H1 (cell line): ENCODE data around the gene PTPRT. TPM values are rescaled to one million over a fixed set of nuclear protein-coding genes. Genes with fewer than 3 reads are reported as not detected.

Experiments
- CTCF ChIA-PET: fragments of 300-600 bp; sonication (Branson Sonifier 250); formaldehyde crosslinking; loops from one replicate; lab custom pipeline; 2021; ENCODE audit not compliant: partially characterized antibody; lab: Charles Lee
- POLR2A ChIA-PET: fragments of 300-600 bp; sonication (Branson Sonifier 250); formaldehyde crosslinking; loops from one replicate; lab custom pipeline; 2021; ENCODE audit warnings: inconsistent platforms; ENCODE audit not compliant: partially characterized antibody; lab: Charles Lee
- DNase-seq, 2 experiments: peaks; one replicate each; pipeline versions ENCODE4 v3.0.0 to v3.0.0-alpha.2; 2010 to 2022; ENCODE audit warnings: low spot score in 2 of 2, low read depth in 1 of 2, mixed read lengths in 1 of 2
- FAIRE-seq: peaks from 2 replicates; lab custom pipeline; 2011; peaks lifted over from hg19 to GRCh38; lab: Jason Lieb, UNC
- H2AFZ ChIP-seq: 2 replicates; pipeline ENCODE4 v1.8.1; 2012; ENCODE audit warnings: low read length, inconsistent platforms
- H2AK5ac ChIP-seq: 2 replicates; pipeline ENCODE4 v1.6.1; 2013; ENCODE audit warnings: low read depth, low read length
- H2BK120ac ChIP-seq: replicated peaks from 2 replicates; pipeline ENCODE3; 2013; ENCODE audit warnings: low read depth, low read length, inconsistent platforms
- H2BK12ac ChIP-seq: 2 replicates; pipeline ENCODE4 v1.6.1; 2013; ENCODE audit warnings: low read depth, low read length
- H2BK15ac ChIP-seq: 2 replicates; pipeline ENCODE4 v1.6.1; 2013; ENCODE audit warnings: low read length
- H2BK20ac ChIP-seq: 2 replicates; pipeline ENCODE4 v1.6.1; 2013; ENCODE audit warnings: low read length
- H2BK5ac ChIP-seq: 2 replicates; pipeline ENCODE4 v1.6.1; 2013; ENCODE audit warnings: low read depth, low read length
- H3K14ac ChIP-seq: 2 replicates; pipeline ENCODE4 v1.6.1; 2013; ENCODE audit warnings: inconsistent platforms; ENCODE audit not compliant: insufficient read length
- H3K18ac ChIP-seq: 2 replicates; pipeline ENCODE4 v1.6.1; 2013; ENCODE audit warnings: low read length; ENCODE audit errors: extremely low read depth
- H3K23ac ChIP-seq: 2 replicates; pipeline ENCODE4 v1.6.1; 2013; ENCODE audit warnings: inconsistent platforms; ENCODE audit not compliant: insufficient read length
- H3K23me2 ChIP-seq: 2 replicates; pipeline ENCODE4 v1.6.1; 2013; ENCODE audit warnings: low read depth, low read length
- H3K27ac ChIP-seq: 2 replicates; pipeline ENCODE4 v1.6.1; 2011; ENCODE audit warnings: low read depth, low read length, inconsistent platforms
- H3K27me3 ChIP-seq, 4 experiments: replicated peaks in 1 of 4; 1 replicate in 1 of 4; 2 replicates in 3 of 4; pipeline versions ENCODE4 v1.6.1 to v1.8.1; 2011 to 2013; ENCODE audit warnings: low read length in 3 of 4, mild to moderate bottlenecking in 3 of 4, inconsistent platforms in 2 of 4, mixed read lengths in 2 of 4, moderate library complexity in 1 of 4; ENCODE audit not compliant: control insufficient read depth in 3 of 4, insufficient read depth in 3 of 4; ENCODE audit errors: extremely low read depth in 1 of 4
- H3K36me3 ChIP-seq, 4 experiments: 2 replicates each; pipeline versions ENCODE4 v1.6.1 to v1.8.1; 2011 to 2013; ENCODE audit warnings: mild to moderate bottlenecking in 4 of 4, low read length in 3 of 4, moderate library complexity in 2 of 4, control low read depth in 1 of 4, inconsistent platforms in 1 of 4; ENCODE audit not compliant: insufficient read depth in 4 of 4, control insufficient read depth in 2 of 4
- H3K4ac ChIP-seq: replicated peaks from 2 replicates; pipeline ENCODE3; 2013; ENCODE audit warnings: low read length, low read depth, mixed read lengths, inconsistent platforms; ENCODE audit not compliant: insufficient read length
- H3K4me1 ChIP-seq, 4 experiments: replicated peaks in 1 of 4; 1 replicate in 1 of 4; 2 replicates in 3 of 4; pipeline versions ENCODE4 v1.6.1 to v1.8.1; 2011 to 2013; ENCODE audit warnings: low read length in 3 of 4, inconsistent platforms in 2 of 4, mixed read lengths in 1 of 4; ENCODE audit not compliant: insufficient read depth in 4 of 4, control insufficient read depth in 3 of 4
- H3K4me2 ChIP-seq, 2 experiments: 2 replicates each; pipeline versions ENCODE4 v1.6.1 to v1.8.1; 2011 to 2013; ENCODE audit warnings: low read depth in 2 of 2, low read length in 2 of 2, control low read depth in 1 of 2, inconsistent platforms in 1 of 2, mild to moderate bottlenecking in 1 of 2; ENCODE audit not compliant: insufficient read depth in 1 of 2
- H3K4me3 ChIP-seq, 4 experiments: fragments of 200-600, 300-600 bp in 1 of 4; sonication (generic), shearing (Covaris generic), sonication (Bioruptor Twin) in 1 of 4; 2 replicates each; pipeline versions ENCODE4 v1.5.1 to v1.8.1; 2011 to 2016; ENCODE audit warnings: low read length in 4 of 4, low read depth in 3 of 4, control low read depth in 2 of 4, inconsistent platforms in 2 of 4, mild to moderate bottlenecking in 2 of 4, mixed read lengths in 1 of 4, moderate library complexity in 1 of 4; ENCODE audit not compliant: insufficient read depth in 2 of 4; ENCODE audit errors: extremely low read depth in 1 of 4
- H3K56ac ChIP-seq: replicated peaks from 2 replicates; pipeline ENCODE3; 2013; ENCODE audit warnings: low read depth, mild to moderate bottlenecking, mixed read lengths, low read length, inconsistent platforms; ENCODE audit not compliant: insufficient read length
- H3K79me1 ChIP-seq: 2 replicates; pipeline ENCODE4 v1.6.1; 2013; ENCODE audit warnings: low read depth, low read length, control low read depth
- H3K79me2 ChIP-seq, 2 experiments: 2 replicates each; pipeline versions ENCODE4 v1.6.1 to v1.8.1; 2012 to 2013; ENCODE audit warnings: low read length in 2 of 2, mild to moderate bottlenecking in 2 of 2, inconsistent platforms in 1 of 2; ENCODE audit not compliant: insufficient read depth in 2 of 2, control insufficient read depth in 1 of 2
- H3K9ac ChIP-seq, 4 experiments: replicated peaks in 1 of 4; 1 replicate in 1 of 4; 2 replicates in 3 of 4; pipeline versions ENCODE4 v1.6.1 to v1.8.1; 2011 to 2013; ENCODE audit warnings: low read depth in 3 of 4, low read length in 3 of 4, control low read depth in 2 of 4, mild to moderate bottlenecking in 2 of 4, moderate library complexity in 2 of 4, inconsistent platforms in 1 of 4; ENCODE audit errors: extremely low read depth in 1 of 4
- H3K9me3 ChIP-seq, 2 experiments: 2 replicates each; pipeline versions ENCODE4 v1.6.1 to v1.8.1; 2012 to 2013; ENCODE audit warnings: mild to moderate bottlenecking in 2 of 2, moderate library complexity in 2 of 2, control low read depth in 1 of 2, inconsistent platforms in 1 of 2, low read depth in 1 of 2, low read length in 1 of 2, mixed read lengths in 1 of 2; ENCODE audit not compliant: insufficient read depth in 2 of 2
- H4K20me1 ChIP-seq, 2 experiments: replicated peaks in 1 of 2; 2 replicates each; pipeline versions ENCODE3 to v1.8.1; 2011 to 2013; ENCODE audit warnings: inconsistent platforms in 2 of 2, low read length in 2 of 2, mild to moderate bottlenecking in 1 of 2; ENCODE audit not compliant: insufficient read depth in 2 of 2, control insufficient read depth in 1 of 2
- H4K5ac ChIP-seq: 2 replicates; pipeline ENCODE4 v1.6.1; 2013; ENCODE audit warnings: low read length, low read depth, mixed read lengths, inconsistent platforms; ENCODE audit not compliant: insufficient read length
- H4K8ac ChIP-seq: 2 replicates; pipeline ENCODE4 v1.8.0; 2013; ENCODE audit warnings: mild to moderate bottlenecking, moderate library complexity, low read length, inconsistent platforms; ENCODE audit not compliant: insufficient read depth; ENCODE audit errors: extremely low read depth
- H4K91ac ChIP-seq: replicated peaks from 2 replicates; pipeline ENCODE3; 2013; ENCODE audit warnings: low read length, mixed read lengths, inconsistent platforms; ENCODE audit not compliant: insufficient read length
- ATF2 ChIP-seq: IDR thresholded peaks from 2 replicates; pipeline ENCODE4 v1.6.1; 2012; ENCODE audit warnings: low read length, inconsistent platforms
- E2F6 ChIP-seq: IDR thresholded peaks from 2 replicates; pipeline ENCODE4 v1.6.1; 2012; ENCODE audit warnings: inconsistent platforms
- HDAC2 ChIP-seq, 2 experiments: fragments of 300-600 bp in 1 of 2; sonication (generic) in 1 of 2; IDR thresholded peaks; 2 replicates each; pipeline ENCODE4 v1.6.1; 2011 to 2012; ENCODE audit warnings: low read depth in 2 of 2, low read length in 2 of 2, mild to moderate bottlenecking in 2 of 2, moderate library complexity in 2 of 2, borderline replicate concordance in 1 of 2, inconsistent platforms in 1 of 2
- MAFK ChIP-seq: IDR thresholded peaks from 2 replicates; pipeline ENCODE4 v1.6.1; 2012; ENCODE audit warnings: low read depth, mild to moderate bottlenecking, improper control_type of control experiment, low read length
- NANOG ChIP-seq: IDR thresholded peaks from 2 replicates; pipeline ENCODE4 v1.6.1; 2011; ENCODE audit warnings: low read length, low read depth, mild to moderate bottlenecking, inconsistent platforms; ENCODE audit not compliant: insufficient read depth, poor library complexity, severe bottlenecking
- RXRA ChIP-seq: IDR thresholded peaks from 2 replicates; pipeline ENCODE4 v1.6.1; 2011; ENCODE audit warnings: low read depth, mild to moderate bottlenecking, low read length, moderate library complexity; ENCODE audit not compliant: insufficient read depth
- SIRT6 ChIP-seq: IDR thresholded peaks from one replicate; pipeline ENCODE4 v1.7.1; 2012; ENCODE audit warnings: low read length, inconsistent platforms
- TAF7 ChIP-seq: optimal IDR thresholded peaks from 2 replicates; pipeline ENCODE3; 2011; ENCODE audit warnings: low read depth, mild to moderate bottlenecking, inconsistent platforms, low read length, moderate library complexity, borderline replicate concordance
- WGBS, 2 experiments: shearing (Covaris generic) in 1 of 2; methylation state at CpG; one replicate each; pipeline versions ENCODE4 v1.1.6 to v1.1.7; 2013 to 2015; ENCODE audit warnings: low lambda C conversion rate in 2 of 2, mixed read lengths in 2 of 2, inconsistent platforms in 1 of 2, low coverage in 1 of 2, missing lambda C conversion rate in 1 of 2; ENCODE audit not compliant: insufficient replicate concordance in 2 of 2, insufficient coverage in 1 of 2, insufficient read length in 1 of 2; ENCODE audit errors: extremely low coverage in 1 of 2, missing lambda C conversion rate in 1 of 2; 5-methylcytosine and 5-hydroxymethylcytosine counted together
- polyA plus RNA-seq, 7 experiments: library from polyadenylated mRNA; depleted of rRNA in 3 of 7; stranded (reverse) in 5 of 7; unstranded in 2 of 7; fragments of >200 nt in 5 of 7; fragments of 200-250 nt in 2 of 7; gene quantifications; 1 replicate in 5 of 7; 2 replicates in 1 of 7; 4 replicates in 1 of 7; pipeline versions ENCODE4 v1.2.1 to v1.2.3, GENCODE V29; 2011 to 2013; ENCODE audit warnings: missing spikeins in 2 of 7, mixed read lengths in 2 of 7
- total RNA-seq: library from RNA; stranded (reverse); fragmentation: NEBNext Ultra II Directional; extraction: Animal tissue kit (Norgen Biotek cat#: 25700); gene quantifications from 2 replicates; pipeline ENCODE4 v1.2.1, GENCODE V29; 2021

The PTPRT gene
- total and polyA plus RNA-seq, 2 of the 8 experiments (the other 6 are each of a cell fraction or from before 2014, with no cell fraction given): 0.33 to 1.8 TPM

- H2AFZ ChIP-seq: no peak overlapping the region
- no peak overlapping the region for H3K4me3 ChIP-seq
- FAIRE-seq (no peak), DNase-seq (no peak)
- POLR2A ChIA-PET: no interaction called here
- no peaks in the 10 kb centered on the region for H3K27me3 ChIP-seq
- WGBS, 2 experiments: 93% methylated on average over 2 of the region's 4 CpGs; no CpG with 5 or more reads in 1 of the 2 experiments
- no peak overlapping the region for H4K5ac ChIP-seq
- no peak overlapping the region for H3K9ac ChIP-seq
- no peak overlapping the region for H3K27ac ChIP-seq
- no peak overlapping the region for H2BK20ac ChIP-seq
- CTCF ChIA-PET: interaction anchor here (0.6 to 0.7 kb wide), 2 partner anchors 10 to 22 kb away, joined by 3 read pairs; no protein-coding TSS in a partner anchor
- no peaks in the 10 kb centered on the region for H3K36me3 ChIP-seq
- H3K4ac ChIP-seq: no peak overlapping the region
- peaks cover 6 to 9% of the 10 kb centered on the region in 2 experiments; a peak in 3 of 4 replicates for H3K9me3 ChIP-seq
- H3K4me1 ChIP-seq: no peaks in the 10 kb centered on the region
- H2BK5ac ChIP-seq: no peak overlapping the region
- H3K56ac ChIP-seq: no peak overlapping the region
- no peaks in the 10 kb centered on the region for H3K79me1 ChIP-seq
- no peaks in the 10 kb centered on the region for H4K20me1 ChIP-seq
- no peak overlapping the region for H3K4me2 ChIP-seq
- no peak overlapping the region for H2BK15ac ChIP-seq
- no peaks in the 10 kb centered on the region for H3K79me2 ChIP-seq
- H4K91ac ChIP-seq: no peak overlapping the region
- H3K14ac ChIP-seq: no peak overlapping the region
- no peak overlapping the region for H2BK120ac ChIP-seq
- no peak overlapping the region for H4K8ac ChIP-seq
- no peak overlapping the region for H3K18ac ChIP-seq
- no peak overlapping the region for H2AK5ac ChIP-seq
- H3K23ac ChIP-seq: no peak overlapping the region
- no peak overlapping the region for H2BK12ac ChIP-seq
- H3K23me2 ChIP-seq: no peaks in the 10 kb centered on the region; the same call in 1 of the 2 replicates
- TF ChIP-seq E2F6 (no peak), RXRA (no peak), TAF7 (no peak), SIRT6 (no peak), MAFK (no peak), NANOG (no peak), ATF2 (no peak), HDAC2 (IDR thresholded peaks at IDR 0.05; ENCODE audit: borderline replicate concordance in 1 of 2, low read depth in 2 of 2, low read length in 2 of 2) (no peak)
These were observed 487.8 kb downstream of the PTPRT start for GRCh38 chr20:42701948-42702347.
